Neutrophil (primary cell): ENCODE results near the gene MPP1.

Experiments used
- H3K27ac ChIP-seq: fragments of 200-600 bp; sonication (generic); 2 replicates; pipeline ENCODE4 v1.5.1; 2016; ENCODE audit warnings: mild to moderate bottlenecking, moderate library complexity
- H3K27me3 ChIP-seq: fragments of 200-600 bp; sonication (generic); 2 replicates; pipeline ENCODE4 v1.6.0; 2016; ENCODE audit warnings: mild to moderate bottlenecking
- H3K36me3 ChIP-seq: fragments of 200-600 bp; sonication (generic); 2 replicates; pipeline ENCODE4 v1.5.1; 2017
- H3K4me1 ChIP-seq, 2 experiments: fragments of 200-600 bp in 1 of 2; sonication (generic) in 1 of 2; 1 replicate in 1 of 2; 2 replicates in 1 of 2; pipeline versions ENCODE4 v1.5.1 to v1.6.1; 2013 to 2016; ENCODE audit warnings: low read depth in 1 of 2, low read length in 1 of 2, mild to moderate bottlenecking in 1 of 2, moderate library complexity in 1 of 2; ENCODE audit not compliant: control insufficient read depth in 1 of 2, insufficient read depth in 1 of 2
- H3K4me3 ChIP-seq, 2 experiments: fragments of 200-600 bp in 1 of 2; sonication (generic) in 1 of 2; 1 replicate in 1 of 2; 2 replicates in 1 of 2; pipeline ENCODE4 v1.5.1; 2013 to 2016; ENCODE audit warnings: low read depth in 1 of 2, low read length in 1 of 2, mild to moderate bottlenecking in 1 of 2, moderate library complexity in 1 of 2
- H3K9me3 ChIP-seq: fragments of 200-600 bp; sonication (generic); 2 replicates; pipeline ENCODE4 v1.5.1; 2016
- CTCF ChIP-seq: fragments of 200-600 bp; sonication (generic); IDR thresholded peaks from 2 replicates; pipeline ENCODE4 v1.5.1; 2016; ENCODE audit warnings: antibody characterized with exemption

Gene MPP1

DNA sequence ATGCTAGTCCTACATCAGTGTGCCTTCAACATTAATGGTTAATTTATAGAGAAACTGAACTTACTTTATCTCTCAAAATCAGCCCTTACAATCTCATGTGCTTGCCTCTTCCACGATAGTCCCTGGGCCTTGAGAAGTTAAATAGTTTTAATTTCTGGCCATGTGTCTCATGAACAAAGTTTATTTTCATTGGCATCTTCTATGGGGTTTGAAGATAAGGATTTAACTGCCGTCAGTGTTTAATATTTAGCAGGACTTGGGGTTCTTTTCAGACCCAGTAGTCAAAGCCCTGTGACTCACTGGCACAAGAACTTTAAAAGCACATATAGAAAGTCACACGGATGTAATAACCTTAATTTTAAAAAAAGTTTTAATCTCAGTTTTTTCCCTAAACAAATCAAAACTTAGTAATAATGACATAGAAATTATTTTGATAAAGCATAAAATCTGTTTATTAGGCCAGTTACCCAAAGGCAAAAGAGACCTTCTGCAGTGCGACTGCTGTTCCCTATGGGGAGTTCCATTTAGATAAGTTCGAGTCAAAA is 10.1 kb upstream of the MPP1 start:
- no peaks in the 10 kb centered on the region for H3K4me1 ChIP-seq
- no peak overlapping the region for H3K27ac ChIP-seq
- no peak for TF ChIP-seq CTCF

DNA sequence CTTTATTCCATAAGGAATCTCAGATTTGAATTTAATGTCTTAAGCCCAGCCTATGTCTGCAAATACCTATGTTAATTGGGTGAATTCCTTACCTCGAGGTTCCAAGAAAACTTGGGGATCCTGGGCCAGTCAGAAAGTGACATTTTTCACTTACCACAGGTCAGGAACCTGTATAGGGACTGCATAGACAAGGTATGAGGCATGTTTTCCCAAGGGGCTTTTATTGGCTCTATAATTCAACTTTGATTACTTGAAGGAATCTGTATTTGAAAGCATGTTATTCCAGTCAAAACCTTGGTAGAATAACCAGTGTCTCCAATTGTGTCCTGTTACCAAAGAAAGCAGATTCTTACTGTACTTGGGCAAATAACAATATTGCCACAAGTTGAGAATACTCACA is 8.5 kb upstream of the MPP1 start:
- TF ChIP-seq CTCF, result no peak
- H3K36me3 ChIP-seq, result no peaks in the 10 kb centered on the region
- H3K27me3 ChIP-seq, result no peaks in the 10 kb centered on the region
- no peak overlapping the region for H3K27ac ChIP-seq
- no peaks in the 10 kb centered on the region for H3K9me3 ChIP-seq
- no peak overlapping the region for H3K4me3 ChIP-seq
- no peaks in the 10 kb centered on the region for H3K4me1 ChIP-seq

More for the DNA sequence above, 10.1 kb upstream of the MPP1 start:
- Histone ChIP-seq H3K9me3 (no peaks in the 10 kb centered on the region), H3K27me3 (no peaks in the 10 kb centered on the region), H3K36me3 (no peaks in the 10 kb centered on the region), H3K4me3 (no peak overlapping the region)

- TF ChIP-seq CTCF, result no peak
- no peaks in the 10 kb centered on the region for H3K9me3 ChIP-seq
- H3K27me3 ChIP-seq, result no peaks in the 10 kb centered on the region
- no peaks in the 10 kb centered on the region for H3K4me1 ChIP-seq
- H3K36me3 ChIP-seq, result no peaks in the 10 kb centered on the region
- H3K27ac ChIP-seq, result no peak overlapping the region
- no peak overlapping the region for H3K4me3 ChIP-seq
Measured at GRCh38 chrX:154812341-154813101, 7.2 kb upstream of the MPP1 start.

- no peaks in the 10 kb centered on the region for H3K9me3 ChIP-seq
- no peak overlapping the region for H3K4me3 ChIP-seq
- H3K27ac ChIP-seq, result no peak overlapping the region
- no peaks in the 10 kb centered on the region for H3K27me3 ChIP-seq
- TF ChIP-seq CTCF, result no peak
- H3K36me3 ChIP-seq, result no peaks in the 10 kb centered on the region
- H3K4me1 ChIP-seq, result peaks cover 6 to 7% of the 10 kb centered on the region in 2 experiments
Measured at GRCh38 chrX:154809939-154810665, 4.8 kb upstream of the MPP1 start.

DNA sequence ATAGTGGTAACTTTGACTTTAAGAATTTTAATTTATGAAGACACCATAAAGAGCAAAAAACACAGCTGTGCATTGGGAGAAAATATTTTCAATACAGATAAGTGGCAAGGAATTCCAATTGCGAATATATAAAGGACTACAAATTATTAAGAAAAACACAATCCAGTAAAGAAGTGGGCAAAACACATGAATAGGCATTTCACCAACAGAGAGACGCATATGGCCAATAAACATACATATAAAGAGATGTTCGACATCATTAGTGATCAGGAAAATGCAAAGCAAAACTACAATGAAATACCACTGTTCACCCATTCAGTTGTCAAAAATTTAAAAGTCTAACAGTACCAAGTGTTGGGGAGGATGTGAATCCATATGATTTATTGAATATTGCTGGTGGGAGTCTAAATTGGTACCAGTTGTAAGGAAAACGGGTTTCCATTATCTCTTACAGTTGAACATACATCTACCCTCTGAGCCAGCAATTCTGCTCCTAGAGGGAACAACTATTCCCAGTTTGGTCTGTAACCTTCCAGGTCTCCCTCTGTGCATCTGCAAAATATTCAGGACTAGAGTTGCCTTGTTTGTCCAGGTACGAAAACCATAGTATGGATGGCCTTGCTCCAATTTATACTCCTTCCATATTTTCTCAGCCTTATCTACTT is 1.7 kb upstream of the MPP1 start:
- no peak for TF ChIP-seq CTCF
- H3K9me3 ChIP-seq, result no peaks in the 10 kb centered on the region
- no peak overlapping the region for H3K4me3 ChIP-seq
- no peak overlapping the region for H3K27ac ChIP-seq
- H3K27me3 ChIP-seq, result no peaks in the 10 kb centered on the region
- H3K36me3 ChIP-seq, result no peaks in the 10 kb centered on the region
- H3K4me1 ChIP-seq, result peaks cover 29 to 30% of the 10 kb centered on the region in 2 experiments
